Suprapubic skin (tissue), 4 donors: ENCODE results near the gene RNF121.

Source experiments
- EP300 ChIP-seq: sonication (generic); formaldehyde crosslinking; IDR thresholded peaks from one replicate; pipeline ENCODE4 v1.6.1; 2017; ENCODE audit warnings: antibody characterized with exemption
- POLR2A ChIP-seq, 2 donors: fragments of 450-650 bp; IDR thresholded peaks; one replicate each; pipeline ENCODE4 v1.6.1; 2017; ENCODE audit warnings: antibody characterized with exemption in 2 of 2, mild to moderate bottlenecking in 2 of 2, moderate library complexity in 2 of 2
- POLR2AphosphoS5 ChIP-seq, 3 donors: sonication (generic); formaldehyde crosslinking; IDR thresholded peaks; one replicate each; pipeline ENCODE4 v1.6.1; 2017; ENCODE audit warnings: antibody characterized with exemption in 3 of 3
- TF ChIP-seq, protein P1 (sequence below), 2 donors: fragments of 200-600 bp in 1 of 2; fragments of 450-650 bp in 1 of 2; sonication (generic) in 1 of 2; IDR thresholded peaks; one replicate each; pipeline ENCODE4 v1.5.1; 2016 to 2019; ENCODE audit warnings: antibody characterized with exemption in 2 of 2, mild to moderate bottlenecking in 1 of 2, moderate library complexity in 1 of 2

DNA sequence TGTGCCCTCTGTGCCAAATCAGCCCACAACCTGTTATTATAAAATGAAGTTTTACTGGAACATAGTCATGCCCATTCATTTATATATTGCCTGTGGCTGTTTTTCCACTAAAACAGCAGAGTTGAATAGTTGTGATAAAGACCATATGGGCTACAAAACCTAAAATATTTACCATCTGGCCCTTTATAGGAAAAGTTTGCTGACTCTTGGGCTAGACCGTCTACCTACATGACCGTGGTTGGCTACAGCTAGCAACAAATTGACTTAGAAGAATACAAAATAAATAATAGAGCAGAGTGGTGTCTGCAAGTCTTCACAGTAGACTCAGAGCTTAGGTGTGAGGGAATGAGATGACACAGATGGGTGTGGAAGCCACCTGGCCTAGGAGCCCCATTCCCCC lies 58.7 kb downstream of the RNF121 start:
- TF ChIP-seq, protein P1, sequence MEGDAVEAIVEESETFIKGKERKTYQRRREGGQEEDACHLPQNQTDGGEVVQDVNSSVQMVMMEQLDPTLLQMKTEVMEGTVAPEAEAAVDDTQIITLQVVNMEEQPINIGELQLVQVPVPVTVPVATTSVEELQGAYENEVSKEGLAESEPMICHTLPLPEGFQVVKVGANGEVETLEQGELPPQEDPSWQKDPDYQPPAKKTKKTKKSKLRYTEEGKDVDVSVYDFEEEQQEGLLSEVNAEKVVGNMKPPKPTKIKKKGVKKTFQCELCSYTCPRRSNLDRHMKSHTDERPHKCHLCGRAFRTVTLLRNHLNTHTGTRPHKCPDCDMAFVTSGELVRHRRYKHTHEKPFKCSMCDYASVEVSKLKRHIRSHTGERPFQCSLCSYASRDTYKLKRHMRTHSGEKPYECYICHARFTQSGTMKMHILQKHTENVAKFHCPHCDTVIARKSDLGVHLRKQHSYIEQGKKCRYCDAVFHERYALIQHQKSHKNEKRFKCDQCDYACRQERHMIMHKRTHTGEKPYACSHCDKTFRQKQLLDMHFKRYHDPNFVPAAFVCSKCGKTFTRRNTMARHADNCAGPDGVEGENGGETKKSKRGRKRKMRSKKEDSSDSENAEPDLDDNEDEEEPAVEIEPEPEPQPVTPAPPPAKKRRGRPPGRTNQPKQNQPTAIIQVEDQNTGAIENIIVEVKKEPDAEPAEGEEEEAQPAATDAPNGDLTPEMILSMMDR (IDR thresholded peaks at IDR 0.05): no peak
- TF ChIP-seq POLR2A (IDR thresholded peaks at IDR 0.05) (no peak), POLR2AphosphoS5 (IDR thresholded peaks at IDR 0.05) (no peak), EP300 (no peak)
